Activated CD4-positive, alpha-beta T cell treated with anti-CD3 and anti-CD28 coated beads, Interleukin-2, amount 10 ng/mL, durations not matched to agents 7 days and 5 days (primary cell): ENCODE measurements around the gene LRP1. TPM values are rescaled to one million over a fixed set of nuclear protein-coding genes. Genes with fewer than 3 reads are reported as not detected.
A peak's percentile ranks its signal among the peaks of the same experiment; 100 is the strongest.

ENCODE experiments used
- CTCF ChIA-PET: fragments of 350-600 bp; sonication (Branson Sonifier 250); formaldehyde crosslinking; loops from one replicate; lab custom pipeline; 2021; ENCODE audit warnings: antibody characterized with exemption; lab: Charles Lee
- POLR2A ChIA-PET: fragments of 350-600 bp; sonication (Branson Sonifier 250); formaldehyde crosslinking; loops from one replicate; lab custom pipeline; 2021; ENCODE audit warnings: antibody characterized with exemption; lab: Charles Lee
- DNase-seq: peaks from one replicate; pipeline ENCODE4 v3.0.0-alpha.2; 2020
- H3K27ac Mint-ChIP-seq: one replicate; pipeline ENCODE4 v1.8.0; 2021; ENCODE audit warnings: mild to moderate bottlenecking, moderate library complexity, mixed read lengths
- H3K27me3 Mint-ChIP-seq: one replicate; pipeline ENCODE4 v1.8.0; 2021; ENCODE audit warnings: mixed read lengths
- H3K36me3 Mint-ChIP-seq: one replicate; pipeline ENCODE4 v1.8.0; 2021; ENCODE audit warnings: low read depth, mixed read lengths
- H3K4me1 Mint-ChIP-seq: one replicate; pipeline ENCODE4 v1.8.0; 2021; ENCODE audit warnings: mixed read lengths
- H3K4me3 Mint-ChIP-seq: one replicate; pipeline ENCODE4 v1.8.0; 2021; ENCODE audit warnings: mild to moderate bottlenecking, moderate library complexity, mixed read lengths
- H3K9me3 Mint-ChIP-seq: one replicate; pipeline ENCODE4 v1.8.0; 2021; ENCODE audit warnings: mixed read lengths
- total RNA-seq, 2 experiments: library from RNA; stranded (reverse); gene quantifications; one replicate each; pipeline ENCODE4 v1.2.3, GENCODE V29; 2021

LRP1 gene
- total RNA-seq, 2 experiments from 2014 or later: 0.94 TPM

DNA sequence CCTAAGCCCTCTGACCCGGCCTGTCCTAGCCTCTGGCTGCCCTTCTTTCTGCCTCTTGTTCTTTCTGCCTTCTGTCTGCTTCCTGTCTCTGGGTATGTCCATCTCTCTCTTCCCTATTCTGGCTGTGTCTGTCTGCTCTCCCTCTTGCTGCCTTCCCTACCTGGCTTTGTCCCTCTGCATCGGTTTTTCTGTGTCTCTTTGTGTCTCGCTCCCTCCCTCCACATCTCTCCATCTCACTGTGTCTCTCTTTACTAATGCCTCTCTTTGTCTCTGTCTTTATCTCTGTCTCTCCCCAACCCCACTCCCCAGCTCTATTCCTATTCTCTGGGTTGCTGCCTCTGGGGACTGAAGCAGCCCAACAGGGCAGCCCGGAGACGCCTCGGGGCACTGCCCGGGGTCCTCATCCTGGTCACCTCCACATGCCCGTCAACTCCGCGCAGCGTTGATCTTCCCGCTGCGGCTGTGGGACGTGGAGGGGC, 111.3 kb downstream of the LRP1 start:
- H3K9me3 Mint-ChIP-seq: no peaks in the 10 kb centered on the region
- peaks cover 8% of the 10 kb centered on the region for H3K36me3 Mint-ChIP-seq
- peaks cover 50% of the 10 kb centered on the region for H3K27me3 Mint-ChIP-seq
- CTCF ChIA-PET: interaction anchor here (0.7 to 18.3 kb wide), 24 partner anchors 10 to 491 kb away, joined by 3 to 332 read pairs (median 6); partner anchors contain the start of genes NEMP1, NXPH4, SHMT2 and STAC3
- H3K27ac Mint-ChIP-seq: peak overlapping the region; percentile 83
- POLR2A ChIA-PET: no interaction called here
- no peak for DNase-seq
- peaks cover 75% of the 10 kb centered on the region for H3K4me1 Mint-ChIP-seq
- peak overlapping the region; percentile 79 for H3K4me3 Mint-ChIP-seq

DNA sequence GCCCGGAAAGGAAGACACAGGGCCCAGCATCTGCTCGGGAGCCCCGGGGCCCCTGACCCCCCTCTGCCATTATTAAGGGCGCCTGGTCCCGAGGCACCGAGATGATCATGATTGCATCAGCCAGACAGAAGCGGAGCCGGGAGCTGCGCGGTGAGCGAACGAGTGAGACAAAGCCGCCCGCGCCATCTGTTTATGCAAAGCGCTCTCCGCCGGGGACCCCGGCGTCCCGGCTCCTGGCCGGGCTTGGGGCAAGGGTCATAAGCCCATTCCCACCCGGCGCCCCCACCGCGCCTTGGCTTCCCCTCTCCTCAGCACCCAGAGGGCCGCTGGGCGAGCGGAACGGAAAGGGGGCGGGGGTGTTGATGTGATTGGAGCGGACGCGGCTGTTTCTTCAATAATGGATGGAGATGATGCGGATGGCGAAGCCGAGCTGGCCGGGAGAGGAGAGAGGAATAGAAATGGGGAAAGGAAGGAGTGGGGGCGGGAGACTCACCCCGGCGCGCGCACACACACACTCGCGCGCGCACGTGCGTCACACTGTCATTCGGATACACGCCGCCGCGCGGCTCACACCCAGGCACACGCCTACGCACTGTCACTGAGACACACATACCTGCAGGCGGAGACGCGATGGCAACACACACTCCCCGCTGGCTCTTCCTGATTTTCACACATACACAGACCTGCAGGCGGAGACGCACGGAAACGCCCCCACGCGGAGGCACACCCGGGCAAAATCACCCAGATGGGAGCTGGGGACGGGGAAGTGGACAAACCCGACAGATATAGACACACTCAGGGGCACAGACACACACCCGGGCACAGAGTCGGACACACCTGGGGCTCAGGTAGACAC, 112.0 kb downstream of the LRP1 start:
- Mint-ChIP-seq H3K4me3 (peak overlapping the region; percentile 79), H3K27ac (peak overlapping the region; percentile 83), H3K4me1 (peaks cover 73% of the 10 kb centered on the region), H3K27me3 (peaks cover 50% of the 10 kb centered on the region), H3K9me3 (no peaks in the 10 kb centered on the region), H3K36me3 (peaks cover 5% of the 10 kb centered on the region)
- peak; percentile 73 for DNase-seq
- ChIA-PET POLR2A (interaction anchor here (0.7 kb wide), 2 partner anchors 27 to 44 kb away, joined by 3 to 5 read pairs; no protein-coding TSS in a partner anchor), CTCF (interaction anchor here (0.6 to 18.3 kb wide), 17 partner anchors 11 to 491 kb away, joined by 3 to 332 read pairs (median 6); partner anchors contain the start of genes GLI1, NXPH4, SHMT2 and STAC3)

- Mint-ChIP-seq H3K4me1 (peaks cover 68% of the 10 kb centered on the region), H3K36me3 (peaks cover 3% of the 10 kb centered on the region), H3K4me3 (peak overlapping the region; percentile 79), H3K9me3 (no peaks in the 10 kb centered on the region), H3K27ac (peak overlapping the region; percentile 83), H3K27me3 (peaks cover 50% of the 10 kb centered on the region)
- DNase-seq: no peak
- ChIA-PET POLR2A (interaction anchor here (0.7 kb wide), 2 partner anchors 27 to 44 kb away, joined by 3 to 5 read pairs; no protein-coding TSS in a partner anchor), CTCF (interaction anchor here (0.9 to 18.3 kb wide), 10 partner anchors 12 to 217 kb away, joined by 3 to 332 read pairs (median 12); partner anchors contain the start of genes GLI1, NXPH4 and SHMT2)
Observed at GRCh38 chr12:57240926-57241401, 112.7 kb downstream of the LRP1 start.

- no peak for DNase-seq
- ChIA-PET POLR2A (no interaction called here), CTCF (interaction anchor here (0.9 to 18.3 kb wide), 14 partner anchors 10 to 384 kb away, joined by 3 to 332 read pairs (median 11); partner anchors contain the start of genes GLI1, NXPH4, SHMT2 and STAC3)
- Mint-ChIP-seq H3K4me3 (peak overlapping the region; percentile 11), H3K36me3 (peaks cover 4% of the 10 kb centered on the region), H3K4me1 (peaks cover 63% of the 10 kb centered on the region), H3K27ac (no peak overlapping the region), H3K9me3 (no peaks in the 10 kb centered on the region), H3K27me3 (peaks cover 48% of the 10 kb centered on the region)
Observed at GRCh38 chr12:57241402-57242310, 113.4 kb downstream of the LRP1 start.

GRCh38 chr12:57242329-57242690, 114.0 kb downstream of the LRP1 start:
- Mint-ChIP-seq H3K36me3 (peaks cover 5% of the 10 kb centered on the region), H3K4me3 (no peak overlapping the region), H3K27ac (peak overlapping the region; percentile 79), H3K27me3 (peaks cover 42% of the 10 kb centered on the region), H3K4me1 (peaks cover 57% of the 10 kb centered on the region), H3K9me3 (no peaks in the 10 kb centered on the region)
- POLR2A ChIA-PET: interaction anchor here (0.6 to 2.1 kb wide), 2 partner anchors 12 to 13 kb away, joined by 5 to 9 read pairs; partner anchors contain the start of gene SHMT2
- DNase-seq: no peak
- CTCF ChIA-PET: interaction anchor here (0.7 to 18.3 kb wide), 23 partner anchors 10 to 555 kb away, joined by 3 to 332 read pairs (median 3); partner anchors contain the start of genes GLI1, INHBC, LRP1 and NXPH4

DNA sequence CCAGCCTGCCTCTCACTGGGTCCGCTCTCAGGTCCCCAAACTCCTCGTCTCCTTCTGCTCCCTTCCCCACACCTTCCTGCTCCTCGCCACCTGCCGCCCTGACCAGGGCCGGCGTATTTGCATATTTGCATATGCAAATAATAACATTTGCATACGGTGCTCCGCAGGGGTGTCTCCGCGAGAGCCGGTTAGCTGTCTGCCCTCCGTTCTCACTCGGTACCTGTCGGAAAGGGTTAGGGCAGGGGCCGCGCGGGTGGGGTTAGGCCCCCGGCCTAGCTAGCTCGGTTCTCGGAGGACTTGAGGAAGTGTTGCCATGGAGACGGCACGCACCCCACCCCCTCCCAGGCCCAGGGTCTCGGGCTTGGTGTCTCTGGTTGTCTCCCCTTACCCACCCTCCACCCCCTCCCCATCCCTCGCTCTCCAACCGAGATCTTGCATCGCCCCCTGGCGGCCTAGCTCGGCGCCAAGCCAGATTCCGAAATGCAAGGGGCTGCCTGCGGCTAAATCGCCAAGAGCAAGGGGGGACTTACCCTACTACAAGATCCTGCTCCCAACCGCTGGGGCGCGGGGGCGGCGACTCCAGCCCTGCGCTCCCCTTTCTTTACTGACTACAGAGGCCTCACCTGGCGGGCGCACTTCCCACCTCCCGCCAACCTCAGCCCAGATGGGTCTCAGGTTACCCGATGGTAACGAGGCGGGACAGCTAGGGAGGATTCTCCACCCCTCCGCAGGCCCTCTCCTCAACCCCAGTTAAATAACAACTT, 114.6 kb downstream of the LRP1 start:
- Mint-ChIP-seq H3K36me3 (peaks cover 5% of the 10 kb centered on the region), H3K27me3 (peaks cover 37% of the 10 kb centered on the region), H3K4me1 (peaks cover 51% of the 10 kb centered on the region), H3K4me3 (peak overlapping the region; percentile 65), H3K27ac (peak overlapping the region; percentile 79), H3K9me3 (no peaks in the 10 kb centered on the region)
- ChIA-PET CTCF (interaction anchor here (0.7 to 18.3 kb wide), 25 partner anchors 9 to 555 kb away, joined by 3 to 332 read pairs (median 3); partner anchors contain the start of genes GLI1, INHBC, LRP1 and NXPH4), POLR2A (interaction anchor here (0.6 to 2.1 kb wide), 3 partner anchors 12 to 29 kb away, joined by 5 to 14 read pairs (median 9); partner anchors contain the start of gene SHMT2)
- DNase-seq: peak; percentile 64

DNA sequence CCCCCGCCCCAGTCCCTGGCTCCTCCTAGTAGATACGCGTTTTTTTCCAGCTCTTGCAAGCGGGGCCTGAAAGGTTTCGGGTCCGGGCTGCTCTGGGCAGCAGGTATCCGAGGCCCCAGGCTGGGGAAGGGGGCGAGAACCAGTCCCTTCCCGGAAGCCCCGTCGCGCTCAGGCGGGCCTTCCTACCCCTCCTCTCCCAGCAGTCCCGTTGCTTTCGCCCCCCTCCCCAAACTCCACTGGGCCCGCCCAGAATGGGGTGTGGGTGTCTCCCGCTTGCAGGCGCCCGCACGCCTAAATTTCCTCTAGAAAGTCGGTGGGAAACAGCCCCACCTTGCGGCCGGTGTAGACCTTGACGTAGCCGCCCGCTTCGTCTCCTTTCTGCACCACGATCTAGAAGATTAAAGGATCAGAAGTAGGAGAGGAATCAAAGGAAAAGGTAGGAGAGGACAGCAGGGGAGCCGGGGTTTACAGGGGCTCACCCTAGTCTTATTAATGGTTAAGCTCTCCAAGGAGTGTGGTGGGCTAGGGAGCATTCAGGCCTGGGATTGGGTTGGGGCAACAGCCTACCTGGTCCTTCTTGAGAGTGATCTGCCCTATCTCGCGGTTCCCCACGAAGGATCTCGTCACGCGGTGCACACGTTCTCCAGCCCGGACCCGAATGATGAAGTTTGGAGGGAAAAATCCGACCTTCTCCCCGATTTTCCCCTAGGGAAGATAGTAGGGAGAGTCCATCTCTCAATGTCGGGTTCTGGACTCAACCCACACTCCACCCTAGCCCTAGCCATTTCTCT, 115.4 kb downstream of the LRP1 start:
- POLR2A ChIA-PET: interaction anchor here (0.6 to 2.1 kb wide), 2 partner anchors 14 to 30 kb away, joined by 9 to 14 read pairs; partner anchors contain the start of gene SHMT2
- H3K27me3 Mint-ChIP-seq: peaks cover 35% of the 10 kb centered on the region
- peaks cover 5% of the 10 kb centered on the region for H3K36me3 Mint-ChIP-seq
- H3K4me3 Mint-ChIP-seq: peak overlapping the region; percentile 65
- peaks cover 48% of the 10 kb centered on the region for H3K4me1 Mint-ChIP-seq
- H3K9me3 Mint-ChIP-seq: no peaks in the 10 kb centered on the region
- H3K27ac Mint-ChIP-seq: peak overlapping the region; percentile 60
- DNase-seq: peak; percentile 87
- CTCF ChIA-PET: interaction anchor here (1.0 to 18.3 kb wide), 17 partner anchors 15 to 556 kb away, joined by 3 to 332 read pairs (median 4); partner anchors contain the start of genes GLI1, LRP1, NXPH4 and PTGES3

DNA sequence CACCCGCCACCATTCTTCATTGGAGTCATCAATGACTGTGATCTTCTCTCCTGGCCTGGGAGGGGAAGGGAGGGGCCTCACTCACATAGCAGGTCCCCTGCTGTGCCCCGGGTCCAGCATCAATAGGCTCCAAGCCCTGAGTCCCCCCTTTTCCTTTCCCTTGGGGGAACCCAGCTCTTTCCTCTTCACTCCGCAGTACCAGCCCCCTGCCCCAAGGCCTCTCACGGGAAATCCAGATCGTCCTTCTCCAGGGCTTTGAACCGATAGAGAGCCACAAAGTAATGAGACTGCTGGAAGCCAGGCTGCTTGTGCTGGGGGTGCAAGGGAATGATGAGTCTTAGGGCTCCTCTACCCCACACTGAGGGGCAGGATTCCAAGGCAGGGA, 116.0 kb downstream of the LRP1 start:
- ChIA-PET POLR2A (interaction anchor here (2.1 kb wide), 1 partner anchor 15 kb away, joined by 9 read pairs; the partner anchor contains the start of gene SHMT2), CTCF (interaction anchor here (1.1 to 18.3 kb wide), 6 partner anchors 15 to 139 kb away, joined by 3 to 332 read pairs (median 24); partner anchors contain the start of genes NXPH4 and SHMT2)
- H3K27me3 Mint-ChIP-seq: peaks cover 32% of the 10 kb centered on the region
- no peak overlapping the region for H3K4me3 Mint-ChIP-seq
- H3K36me3 Mint-ChIP-seq: peaks cover 2% of the 10 kb centered on the region
- H3K4me1 Mint-ChIP-seq: peaks cover 48% of the 10 kb centered on the region
- H3K27ac Mint-ChIP-seq: no peak overlapping the region
- DNase-seq: no peak
- H3K9me3 Mint-ChIP-seq: no peaks in the 10 kb centered on the region

- H3K27me3 Mint-ChIP-seq: peaks cover 10% of the 10 kb centered on the region
- no peak overlapping the region for H3K4me3 Mint-ChIP-seq
- ChIA-PET POLR2A (no interaction called here), CTCF (interaction anchor here (0.7 to 18.3 kb wide), 4 partner anchors 8 to 134 kb away, joined by 3 to 332 read pairs (median 6); partner anchors contain the start of gene SHMT2)
- peaks cover 2% of the 10 kb centered on the region for H3K36me3 Mint-ChIP-seq
- no peak for DNase-seq
- no peak overlapping the region for H3K27ac Mint-ChIP-seq
- H3K4me1 Mint-ChIP-seq: peaks cover 24% of the 10 kb centered on the region
- no peaks in the 10 kb centered on the region for H3K9me3 Mint-ChIP-seq
Observed at GRCh38 chr12:57247041-57247440, 118.8 kb downstream of the LRP1 start.
